RWPE2 (cell line): Measurements from ENCODE around the gene GRK5.

ENCODE experiments used
- ATAC-seq: fragments of 200-7000 bp; cut with Tn5 transposase; 3 replicates; pipeline ENCODE4 v1.9.1; 2021; ENCODE audit warnings: low read depth
- DNase-seq: peaks from one replicate; pipeline ENCODE4 v3.0.0-alpha.2; 2020; ENCODE audit warnings: low spot score
- H3K27ac ChIP-seq: fragments of 450-650 bp; 2 replicates; pipeline ENCODE4 v1.5.1; 2017; ENCODE audit warnings: mild to moderate bottlenecking; ENCODE audit not compliant: poor library complexity, severe bottlenecking
- H3K27me3 ChIP-seq: fragments of 250-450 bp; sonication (Bioruptor Pico); 2 replicates; pipeline ENCODE4 v1.5.1; 2021; ENCODE audit warnings: mild to moderate bottlenecking, moderate library complexity; ENCODE audit not compliant: insufficient read depth, poor library complexity, severe bottlenecking
- H3K36me3 ChIP-seq: fragments of 250-450 bp; sonication (Bioruptor Pico); 2 replicates; pipeline ENCODE4 v1.5.1; 2020; ENCODE audit warnings: low read depth, mild to moderate bottlenecking, moderate library complexity
- H3K4me1 ChIP-seq: fragments of 250-450 bp; sonication (Bioruptor Pico); 2 replicates; pipeline ENCODE4 v1.5.1; 2021; ENCODE audit warnings: mild to moderate bottlenecking, moderate library complexity; ENCODE audit not compliant: insufficient read depth, poor library complexity, severe bottlenecking
- H3K4me3 ChIP-seq: fragments of 250-450 bp; sonication (Bioruptor Pico); 2 replicates; pipeline ENCODE4 v1.5.1; 2021; ENCODE audit warnings: mild to moderate bottlenecking, moderate library complexity; ENCODE audit not compliant: severe bottlenecking
- H3K9me3 ChIP-seq: fragments of 250-450 bp; sonication (Bioruptor Pico); 2 replicates; pipeline ENCODE4 v1.5.1; 2021; ENCODE audit warnings: mild to moderate bottlenecking, moderate library complexity; ENCODE audit not compliant: severe bottlenecking
- TF ChIP-seq, protein P1 (sequence below): fragments of 450-650 bp; IDR thresholded peaks from one replicate; pipeline ENCODE4 v1.5.1; 2017; ENCODE audit warnings: mild to moderate bottlenecking, moderate library complexity; ENCODE audit not compliant: poor library complexity, severe bottlenecking

GRK5 gene

DNA sequence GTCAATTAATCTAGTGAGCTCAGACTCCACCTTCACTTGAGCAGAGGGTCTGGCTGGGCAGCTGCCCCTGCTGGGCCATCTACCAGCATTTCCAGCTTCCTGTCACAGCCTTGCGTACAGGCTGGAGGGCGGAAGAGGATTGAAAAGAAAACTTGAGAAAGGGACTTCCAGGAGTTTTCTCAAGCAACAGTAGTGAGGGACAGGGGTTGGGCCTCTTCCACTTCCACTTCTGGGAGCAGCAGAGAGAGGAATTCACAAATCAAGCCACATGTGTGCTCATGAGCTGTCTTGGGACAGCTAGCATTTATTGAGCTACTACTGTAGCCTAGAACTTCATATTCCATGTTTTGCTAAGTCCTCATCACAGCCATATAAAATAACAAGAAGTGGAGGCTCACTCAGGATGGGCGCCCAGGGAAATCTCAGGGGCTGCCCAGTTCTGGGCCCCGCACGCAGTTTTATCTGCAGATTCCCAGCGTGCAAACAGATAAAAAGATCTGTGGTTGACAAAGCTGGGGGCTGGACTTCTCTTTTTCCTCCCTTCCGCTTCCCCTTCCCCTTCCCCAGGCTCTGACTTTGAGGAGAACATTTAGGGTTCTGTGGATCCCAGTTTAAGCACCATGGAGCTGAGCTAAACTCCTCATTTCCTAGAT is 199.4 kb downstream of the GRK5 start:
- Histone ChIP-seq H3K36me3 (no peaks in the 10 kb centered on the region), H3K27me3 (no peaks in the 10 kb centered on the region), H3K9me3 (no peaks in the 10 kb centered on the region), H3K4me1 (no peaks in the 10 kb centered on the region), H3K4me3 (no peak overlapping the region), H3K27ac (no peak overlapping the region)
- DNase-seq (no peak), ATAC-seq (no peak)
- TF ChIP-seq, protein P1, sequence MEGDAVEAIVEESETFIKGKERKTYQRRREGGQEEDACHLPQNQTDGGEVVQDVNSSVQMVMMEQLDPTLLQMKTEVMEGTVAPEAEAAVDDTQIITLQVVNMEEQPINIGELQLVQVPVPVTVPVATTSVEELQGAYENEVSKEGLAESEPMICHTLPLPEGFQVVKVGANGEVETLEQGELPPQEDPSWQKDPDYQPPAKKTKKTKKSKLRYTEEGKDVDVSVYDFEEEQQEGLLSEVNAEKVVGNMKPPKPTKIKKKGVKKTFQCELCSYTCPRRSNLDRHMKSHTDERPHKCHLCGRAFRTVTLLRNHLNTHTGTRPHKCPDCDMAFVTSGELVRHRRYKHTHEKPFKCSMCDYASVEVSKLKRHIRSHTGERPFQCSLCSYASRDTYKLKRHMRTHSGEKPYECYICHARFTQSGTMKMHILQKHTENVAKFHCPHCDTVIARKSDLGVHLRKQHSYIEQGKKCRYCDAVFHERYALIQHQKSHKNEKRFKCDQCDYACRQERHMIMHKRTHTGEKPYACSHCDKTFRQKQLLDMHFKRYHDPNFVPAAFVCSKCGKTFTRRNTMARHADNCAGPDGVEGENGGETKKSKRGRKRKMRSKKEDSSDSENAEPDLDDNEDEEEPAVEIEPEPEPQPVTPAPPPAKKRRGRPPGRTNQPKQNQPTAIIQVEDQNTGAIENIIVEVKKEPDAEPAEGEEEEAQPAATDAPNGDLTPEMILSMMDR, result no peak

DNA sequence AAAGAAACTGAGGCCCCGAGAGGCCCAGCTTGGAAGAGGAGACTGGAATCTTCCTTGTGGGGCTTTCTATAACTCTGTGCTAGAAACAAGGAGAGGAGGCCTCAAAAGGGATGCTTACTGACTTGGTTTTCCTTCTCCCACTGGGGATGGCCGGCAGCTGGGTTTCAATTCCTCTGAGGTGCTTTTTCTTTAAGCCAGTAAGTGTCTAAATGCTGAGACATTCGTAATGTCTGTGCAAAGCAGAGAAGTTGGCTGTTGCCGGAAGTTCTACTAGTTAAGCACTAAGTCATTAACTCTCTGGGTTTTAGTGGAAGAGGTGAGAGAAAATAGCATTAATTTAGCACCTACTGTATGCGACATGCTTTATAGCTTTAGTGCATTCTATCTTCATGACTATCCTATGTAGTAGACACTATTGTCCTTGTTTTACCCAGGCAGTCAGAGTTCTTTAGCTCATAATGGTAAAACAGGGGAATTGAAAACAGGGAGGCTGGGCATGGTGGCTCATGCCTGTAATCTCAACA is 199.9 kb downstream of the GRK5 start:
- TF ChIP-seq, protein P1, result no peak
- DNase-seq (no peak), ATAC-seq (no peak)
- Histone ChIP-seq H3K4me3 (no peak overlapping the region), H3K36me3 (no peaks in the 10 kb centered on the region), H3K27me3 (no peaks in the 10 kb centered on the region), H3K9me3 (no peaks in the 10 kb centered on the region), H3K27ac (no peak overlapping the region), H3K4me1 (no peaks in the 10 kb centered on the region)

GRCh38 chr10:119408072-119408471 is 200.7 kb downstream of the GRK5 start:
- Histone ChIP-seq H3K4me1 (no peaks in the 10 kb centered on the region), H3K27ac (no peak overlapping the region), H3K27me3 (no peaks in the 10 kb centered on the region), H3K9me3 (no peaks in the 10 kb centered on the region), H3K36me3 (no peaks in the 10 kb centered on the region), H3K4me3 (no peak overlapping the region)
- DNase-seq (no peak), ATAC-seq (no peak)
- TF ChIP-seq, protein P1, result no peak

DNA sequence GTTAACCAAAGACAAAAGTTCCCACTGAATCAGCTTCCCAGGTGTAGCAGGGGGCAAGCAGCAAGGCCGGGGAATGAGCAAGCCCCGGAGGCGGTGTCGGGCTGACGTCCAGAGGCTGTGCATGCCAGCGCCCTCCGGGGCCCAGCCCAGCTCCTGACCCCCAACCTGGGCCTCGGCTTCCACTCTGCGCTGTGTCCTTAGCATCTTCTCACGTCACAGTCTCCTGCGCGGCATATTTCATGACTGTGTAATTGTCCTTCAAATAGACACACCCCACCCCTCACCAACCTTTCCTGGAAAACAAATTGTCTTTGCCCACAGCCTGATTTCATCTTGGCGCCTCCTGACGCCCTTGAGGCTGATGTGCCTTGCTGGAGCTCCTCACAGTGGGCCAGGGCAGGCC is 201.6 kb downstream of the GRK5 start:
- no peak overlapping the region for H3K27ac ChIP-seq
- H3K27me3 ChIP-seq, result no peaks in the 10 kb centered on the region
- no peak for ATAC-seq
- no peaks in the 10 kb centered on the region for H3K4me1 ChIP-seq
- TF ChIP-seq, protein P1, result no peak
- no peaks in the 10 kb centered on the region for H3K9me3 ChIP-seq
- no peak overlapping the region for H3K4me3 ChIP-seq
- no peaks in the 10 kb centered on the region for H3K36me3 ChIP-seq
- no peak for DNase-seq

- H3K9me3 ChIP-seq, result no peaks in the 10 kb centered on the region
- H3K36me3 ChIP-seq, result no peaks in the 10 kb centered on the region
- H3K4me3 ChIP-seq, result no peak overlapping the region
- DNase-seq (no peak), ATAC-seq (no peak)
- H3K27ac ChIP-seq, result no peak overlapping the region
- no peaks in the 10 kb centered on the region for H3K4me1 ChIP-seq
- TF ChIP-seq, protein P1, result no peak
- no peaks in the 10 kb centered on the region for H3K27me3 ChIP-seq
Measured at GRCh38 chr10:119409385-119409784, 202.0 kb downstream of the GRK5 start.
